Ascending aorta (tissue), 2 donors: ENCODE results near the gene ABCC5. TPM values are rescaled to one million over a fixed set of nuclear protein-coding genes. Genes with fewer than 3 reads are reported as not detected.

Experiments
- DNase-seq, 2 donors: peaks; one replicate each; pipeline ENCODE4 v3.0.0-alpha.2; 2019; ENCODE audit warnings: low spot score in 2 of 2
- H3K27ac ChIP-seq, 2 donors: fragments of 200-600 bp; sonication (generic); one replicate each; pipeline ENCODE4 v1.5.1; 2016 to 2017; ENCODE audit warnings: mild to moderate bottlenecking in 1 of 2
- H3K27me3 ChIP-seq: fragments of 200-600 bp; sonication (generic); one replicate; pipeline ENCODE4 v1.5.1; 2017
- H3K36me3 ChIP-seq, 2 donors: fragments of 200-600 bp; sonication (generic); one replicate each; pipeline ENCODE4 v1.5.1; 2016
- H3K4me1 ChIP-seq, 2 donors: fragments of 200-600 bp; sonication (generic); one replicate each; pipeline ENCODE4 v1.5.1; 2016 to 2017; ENCODE audit warnings: mild to moderate bottlenecking in 1 of 2
- H3K4me3 ChIP-seq, 2 donors: fragments of 200-600 bp; sonication (generic); one replicate each; pipeline ENCODE4 v1.5.1; 2016 to 2017; ENCODE audit warnings: mild to moderate bottlenecking in 1 of 2
- H3K9me3 ChIP-seq, 2 donors: fragments of 200-600 bp; sonication (generic); one replicate each; pipeline ENCODE4 v1.5.1; 2016
- CTCF ChIP-seq, 3 experiments: fragments of 200-600 bp in 2 of 3; fragments of 450-650 bp in 1 of 3; sonication (generic) in 2 of 3; IDR thresholded peaks; one replicate each; pipeline ENCODE4 v1.5.1; 2016 to 2019; ENCODE audit warnings: antibody characterized with exemption in 3 of 3, mild to moderate bottlenecking in 1 of 3, moderate library complexity in 1 of 3
- intact Hi-C: fragments of 100-400 bp; cut with DNase I; formaldehyde crosslinking; loops from one replicate; pipeline ENCODE4 v1.15.1; 2023
- total RNA-seq: library from RNA; depleted of rRNA; stranded (reverse); fragments of >200 nt; gene quantifications from one replicate; pipeline ENCODE4 v1.1.0, GENCODE V29; 2016

Gene ABCC5
- total RNA-seq, 1 donor from 2014 or later, result 16.2 TPM

DNA sequence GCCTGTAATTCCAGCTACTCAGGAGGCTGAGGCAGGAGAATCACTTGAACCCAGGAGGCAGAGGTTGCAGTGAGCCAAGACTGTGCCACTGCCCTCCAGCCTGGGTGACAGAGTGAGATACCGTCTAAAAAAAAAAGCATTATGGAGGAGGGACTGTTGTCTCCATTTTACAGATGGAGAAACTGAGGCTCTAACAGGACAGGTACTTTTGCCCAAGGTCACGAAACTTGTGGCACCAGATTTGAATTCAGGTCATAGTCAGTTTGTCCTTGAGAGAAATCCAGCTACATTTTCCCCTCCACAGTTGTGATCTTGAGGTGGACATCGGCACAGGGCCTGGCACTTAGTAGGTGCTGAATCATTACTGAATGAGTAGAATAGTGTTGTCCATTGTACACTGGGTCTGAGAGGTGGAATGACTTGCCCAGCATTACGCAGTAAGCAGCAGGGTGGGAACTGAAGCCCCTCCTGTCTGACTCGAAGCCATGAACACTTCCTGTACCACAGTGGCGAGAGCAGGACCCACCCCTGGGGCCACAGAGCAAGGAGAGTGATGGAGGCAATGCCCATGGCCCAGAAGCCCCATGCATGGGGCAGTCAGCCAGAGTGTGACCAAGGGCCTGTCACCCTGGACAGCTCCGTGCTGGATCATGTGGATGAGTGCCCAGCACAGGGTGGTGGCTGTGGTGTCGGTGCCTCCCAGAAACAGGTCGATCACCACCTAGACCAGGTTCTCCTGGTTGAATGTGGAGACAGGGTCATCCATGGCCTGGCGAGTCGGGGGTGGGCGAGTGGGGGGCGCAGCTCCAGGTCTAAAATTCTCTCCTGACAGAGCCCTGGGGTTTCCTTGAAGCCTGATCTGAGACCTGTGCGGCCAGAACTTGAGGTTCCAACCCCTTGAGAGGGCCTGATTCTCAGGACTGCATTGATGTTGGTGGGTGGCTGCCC, 112.6 kb downstream of the ABCC5 start:
- TF ChIP-seq CTCF (IDR thresholded peaks at IDR 0.05), result no peak
- Histone ChIP-seq H3K9me3 (no peaks in the 10 kb centered on the region), H3K4me3 (no peak overlapping the region), H3K4me1 (no peaks in the 10 kb centered on the region), H3K27me3 (no peaks in the 10 kb centered on the region), H3K36me3 (no peaks in the 10 kb centered on the region), H3K27ac (no peak overlapping the region)
- no peak for DNase-seq
- intact Hi-C loops, result no loop called here

- DNase-seq, result no peak
- TF ChIP-seq CTCF (IDR thresholded peaks at IDR 0.05), result no peak
Measured at GRCh38 chr3:183898028-183898431, 119.7 kb downstream of the ABCC5 start.

DNA sequence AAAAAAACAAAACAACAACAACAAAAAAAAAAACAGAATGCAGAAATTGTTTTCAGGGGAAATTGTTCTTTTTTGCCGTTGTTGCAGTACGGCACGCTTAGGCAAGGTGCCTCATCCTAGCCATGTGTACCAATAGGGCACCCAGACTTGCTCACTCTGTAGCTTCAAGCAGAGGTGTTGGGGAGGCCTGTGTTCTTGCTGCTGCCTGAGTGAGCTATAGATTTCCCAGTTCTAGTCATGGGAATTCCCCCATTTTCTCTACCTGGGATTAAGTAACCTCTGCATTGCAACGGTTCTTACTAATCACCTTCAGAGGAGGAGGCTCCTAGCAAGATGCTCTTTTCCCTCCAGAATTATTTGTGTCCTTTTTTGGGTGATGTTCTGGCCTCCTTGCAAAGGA, 120.1 kb downstream of the ABCC5 start:
- DNase-seq, result no peak
- H3K36me3 ChIP-seq, result no peaks in the 10 kb centered on the region
- H3K4me3 ChIP-seq, result no peak overlapping the region
- TF ChIP-seq CTCF (IDR thresholded peaks at IDR 0.05), result no peak
- no peaks in the 10 kb centered on the region for H3K9me3 ChIP-seq
- no peaks in the 10 kb centered on the region for H3K27me3 ChIP-seq
- H3K4me1 ChIP-seq, result no peaks in the 10 kb centered on the region
- no peak overlapping the region for H3K27ac ChIP-seq
- intact Hi-C loops, result loop anchor here (5.0 kb wide), 1 partner anchor 350 kb away; the partner anchor contains the start of genes ALG3 and EEF1AKMT4

More at GRCh38 chr3:183898028-183898431, 119.7 kb downstream of the ABCC5 start:
- intact Hi-C loops, result loop anchor here (5.0 kb wide), 1 partner anchor 349 kb away; the partner anchor contains the start of genes ALG3 and EEF1AKMT4
- Histone ChIP-seq H3K36me3 (no peaks in the 10 kb centered on the region), H3K4me1 (no peaks in the 10 kb centered on the region), H3K27ac (no peak overlapping the region), H3K9me3 (no peaks in the 10 kb centered on the region), H3K4me3 (no peak overlapping the region), H3K27me3 (no peaks in the 10 kb centered on the region)

DNA sequence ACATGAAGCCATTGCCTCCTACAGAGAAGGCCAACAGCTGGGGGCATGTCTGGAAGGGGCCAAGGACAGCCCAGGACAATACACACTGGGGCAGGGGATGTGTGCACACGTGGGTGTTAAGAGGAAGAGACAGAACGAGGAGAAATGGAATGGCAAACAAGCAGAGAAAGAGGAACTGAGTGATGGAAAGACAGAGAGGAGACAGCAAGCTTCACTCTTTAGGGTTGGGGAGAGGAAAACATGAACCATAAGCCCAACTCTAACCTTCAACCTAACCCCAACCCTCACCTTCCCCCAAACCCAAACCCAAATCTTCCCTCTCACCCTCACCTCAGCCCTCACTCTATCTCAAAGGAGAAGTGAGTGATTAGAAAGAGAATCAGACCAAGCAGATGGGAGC, 121.1 kb downstream of the ABCC5 start:
- intact Hi-C loops, result loop anchor here (5.0 kb wide), 1 partner anchor 351 kb away; the partner anchor contains the start of genes ALG3 and EEF1AKMT4
- Histone ChIP-seq H3K9me3 (no peaks in the 10 kb centered on the region), H3K4me3 (no peak overlapping the region), H3K4me1 (no peaks in the 10 kb centered on the region), H3K27ac (no peak overlapping the region), H3K36me3 (no peaks in the 10 kb centered on the region), H3K27me3 (no peaks in the 10 kb centered on the region)
- TF ChIP-seq CTCF (IDR thresholded peaks at IDR 0.05), result no peak
- no peak for DNase-seq

DNA sequence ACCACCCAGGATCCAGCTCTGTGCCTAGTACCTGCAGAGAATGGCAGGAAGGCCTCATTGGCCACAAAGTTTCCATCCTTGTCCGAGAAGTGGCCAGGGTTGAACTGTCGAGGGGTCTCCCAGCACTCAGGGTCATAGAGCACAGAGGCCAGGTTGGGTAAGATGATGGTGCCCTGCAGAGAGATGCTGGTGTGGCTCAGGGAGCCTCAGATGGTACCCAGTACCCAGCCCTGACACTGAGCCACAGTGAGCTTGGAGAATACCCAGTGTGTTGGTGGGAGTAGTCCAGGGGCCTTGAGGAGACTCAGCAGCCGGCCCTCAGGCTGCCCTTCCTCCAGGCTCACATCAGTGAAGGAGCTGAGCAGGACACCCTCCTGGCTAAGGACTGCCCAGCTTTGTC, 121.5 kb downstream of the ABCC5 start:
- intact Hi-C loops, result loop anchor here (5.0 kb wide), 1 partner anchor 351 kb away; the partner anchor contains the start of genes ALG3 and EEF1AKMT4
- no peak overlapping the region for H3K27ac ChIP-seq
- DNase-seq, result no peak
- no peaks in the 10 kb centered on the region for H3K36me3 ChIP-seq
- no peak for TF ChIP-seq CTCF (IDR thresholded peaks at IDR 0.05)
- H3K4me1 ChIP-seq, result no peaks in the 10 kb centered on the region
- H3K9me3 ChIP-seq, result no peaks in the 10 kb centered on the region
- no peak overlapping the region for H3K4me3 ChIP-seq
- H3K27me3 ChIP-seq, result no peaks in the 10 kb centered on the region
